Activated CD4-positive, alpha-beta T cell treated with anti-CD3 and anti-CD28 coated beads for 24 hours (primary cell): ENCODE data around the gene KCNA3.
A peak's percentile ranks its signal among the peaks of the same experiment; 100 is the strongest.

Source experiments
- DNase-seq, 2 donors: peaks; one replicate each; pipeline ENCODE4 v3.0.0-alpha.2; 2020; ENCODE audit warnings: low read depth in 2 of 2

Gene KCNA3

DNA sequence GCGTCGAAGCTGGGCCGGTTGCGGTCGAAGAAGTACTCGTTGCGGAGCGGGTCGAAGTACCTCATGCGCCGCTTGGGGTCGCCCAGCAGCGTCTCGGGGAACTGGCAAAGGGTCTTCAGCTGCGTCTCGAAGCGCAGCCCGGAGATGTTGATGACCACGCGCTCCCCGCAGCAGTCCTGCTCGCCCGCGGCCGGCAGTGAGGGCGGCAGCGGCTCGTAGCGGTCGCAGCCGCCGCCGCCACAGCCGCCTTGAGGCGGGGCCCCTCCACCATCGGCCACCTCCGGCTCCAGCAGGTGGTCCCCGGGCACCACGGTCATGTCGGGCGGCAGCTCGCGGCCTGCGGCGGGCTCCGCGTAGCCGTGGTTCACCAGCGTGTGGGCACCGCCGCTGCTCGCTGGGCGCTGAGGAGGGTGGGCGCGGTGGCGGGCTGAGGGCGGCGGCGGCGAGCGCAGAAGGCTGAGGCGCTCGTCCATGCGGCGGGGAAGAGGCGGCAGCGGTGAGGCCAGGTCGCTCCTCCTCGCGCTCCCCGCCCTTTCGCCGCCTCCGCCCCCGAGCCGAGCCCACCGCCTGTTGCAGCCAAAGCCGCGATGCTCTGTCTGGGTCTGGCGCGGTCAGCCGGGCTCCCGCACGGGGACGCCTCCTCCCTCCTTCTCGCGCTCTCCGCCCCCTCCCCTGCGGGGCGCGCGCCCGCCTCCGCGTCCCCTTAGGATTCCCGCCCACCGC, at the start of gene KCNA3:
Gene KCNA3 (minus strand): TSS at position 604 of the 723 bp plus-strand sequence. CDS start 131 bp downstream, at position 473.
- DNase-seq = peak; percentile 38 to 43

DNA sequence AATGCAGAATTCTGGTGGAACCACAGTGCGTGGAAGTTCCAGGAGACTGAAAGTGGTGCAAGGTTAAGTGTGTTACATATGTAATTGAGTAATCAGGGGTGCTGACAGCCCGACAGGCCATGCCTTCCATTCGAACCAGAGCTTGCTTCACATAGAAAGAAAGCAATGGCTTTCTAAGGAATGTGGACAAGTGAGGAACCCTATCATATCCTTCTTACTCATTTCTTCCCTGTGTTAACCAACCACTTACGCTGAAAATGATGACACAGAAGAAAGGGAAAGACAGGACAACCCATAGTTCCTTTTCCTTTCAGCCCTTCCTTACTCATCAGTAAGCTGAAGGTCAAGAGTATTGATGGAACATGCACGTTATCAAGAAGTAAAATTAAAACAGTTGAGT, 48.1 kb upstream of the KCNA3 start:
- DNase-seq = no peak

DNA sequence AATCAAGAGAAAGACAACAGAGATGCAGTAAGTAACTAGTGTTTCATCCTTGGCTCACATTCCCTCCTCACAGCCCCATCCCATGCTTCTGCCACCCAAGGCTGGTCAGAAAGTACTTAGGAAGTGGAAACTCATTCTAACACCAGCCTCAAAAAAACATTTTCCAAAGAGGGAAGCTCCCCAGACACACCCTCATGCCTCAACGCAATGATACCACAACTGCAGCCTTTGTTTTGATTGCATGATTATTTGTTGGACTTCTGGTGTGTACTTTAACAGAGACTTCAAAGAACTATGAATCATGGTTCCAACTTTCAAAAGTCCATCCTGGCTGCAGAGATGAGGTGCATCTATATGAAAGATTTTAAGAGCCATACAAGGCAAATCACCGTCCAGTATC, 45.2 kb upstream of the KCNA3 start:
- no peak for DNase-seq

DNA sequence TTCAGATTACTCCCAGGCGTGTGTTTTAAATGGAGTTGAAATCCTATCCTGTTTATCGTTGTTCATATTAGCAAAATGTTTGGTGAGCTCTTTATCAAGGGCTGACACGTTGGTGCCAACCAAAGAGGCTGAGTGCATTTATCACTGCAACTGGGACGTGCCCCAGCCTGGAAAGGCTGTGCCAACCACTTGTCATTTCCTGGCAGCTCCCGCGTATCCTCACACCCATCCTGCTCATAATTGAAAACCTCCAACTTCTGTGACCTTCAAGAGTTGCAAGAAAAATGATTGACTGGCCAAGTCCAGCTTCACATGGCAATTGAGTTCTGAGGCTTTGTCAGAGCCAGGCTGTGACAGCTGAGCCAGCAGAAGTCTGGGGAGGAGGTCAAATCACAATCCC, 43.7 kb upstream of the KCNA3 start:
- DNase-seq = no peak

DNA sequence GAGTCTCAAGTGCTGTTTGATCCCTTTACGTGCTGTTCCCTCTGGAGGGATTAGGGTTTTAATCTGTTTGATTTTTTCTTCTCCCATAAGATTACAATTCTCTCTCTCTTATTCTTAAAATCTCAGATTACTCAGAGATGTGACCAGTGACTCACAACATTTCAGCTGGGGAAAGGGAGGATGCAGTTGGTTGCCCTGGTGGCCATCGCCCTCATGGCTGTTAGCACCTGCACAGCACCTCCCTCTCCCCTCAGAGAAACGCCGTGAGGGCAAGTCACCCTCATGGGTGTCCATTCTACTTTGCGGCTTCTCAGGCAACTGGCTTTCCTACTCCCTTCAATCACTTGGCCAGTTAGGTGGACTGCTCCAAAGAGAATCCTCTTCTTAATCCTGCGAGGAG, 42.4 kb upstream of the KCNA3 start:
- no peak for DNase-seq

DNA sequence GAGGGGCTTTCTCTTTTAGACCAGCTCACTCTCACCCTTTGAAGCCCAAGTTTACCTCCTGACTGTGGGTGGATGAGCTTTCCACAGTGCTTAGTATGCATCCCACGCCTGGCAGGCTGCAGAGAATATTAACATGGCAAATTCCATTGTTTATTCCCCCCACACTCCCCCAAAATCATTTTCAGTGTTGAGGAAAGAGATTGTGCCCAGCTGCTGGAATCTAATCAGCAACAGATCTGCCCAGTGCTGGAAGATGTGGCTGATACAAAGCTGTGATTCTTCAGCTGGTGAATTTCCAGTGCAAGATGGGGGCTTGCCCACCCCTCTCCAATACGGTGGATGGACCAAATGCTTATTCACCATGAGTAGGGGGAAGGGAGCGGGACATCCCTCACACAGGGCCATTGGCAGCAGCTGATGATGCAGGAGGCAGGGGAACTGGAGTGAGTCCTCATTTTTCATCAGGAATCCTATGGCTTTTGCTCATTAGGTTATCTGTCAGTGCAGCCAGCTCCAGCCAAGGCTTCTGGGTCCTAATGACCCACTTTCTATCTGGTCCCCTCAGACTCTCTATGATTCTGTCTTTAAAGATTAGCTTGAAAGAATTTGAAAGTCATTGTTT, 39.7 kb upstream of the KCNA3 start:
- no peak for DNase-seq

DNA sequence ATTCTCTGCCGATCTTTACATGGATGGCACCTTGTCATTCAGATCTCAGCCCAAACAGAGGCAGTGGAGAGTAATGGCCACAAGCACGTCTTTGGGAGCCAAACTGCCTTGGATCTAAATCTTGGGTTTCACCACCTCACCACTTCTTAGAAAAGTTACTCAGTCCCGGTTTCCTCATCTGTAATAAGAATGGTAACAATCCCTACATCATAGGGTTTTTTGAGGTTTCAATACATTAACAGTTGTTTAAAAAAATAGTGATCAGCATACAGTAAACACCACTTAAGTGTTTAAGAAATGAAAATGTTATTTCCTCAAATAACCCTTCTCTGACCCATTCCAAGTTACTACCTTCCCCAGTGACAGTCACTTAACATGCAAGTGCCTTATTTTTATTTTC, 38.5 kb upstream of the KCNA3 start:
- no peak for DNase-seq

DNA sequence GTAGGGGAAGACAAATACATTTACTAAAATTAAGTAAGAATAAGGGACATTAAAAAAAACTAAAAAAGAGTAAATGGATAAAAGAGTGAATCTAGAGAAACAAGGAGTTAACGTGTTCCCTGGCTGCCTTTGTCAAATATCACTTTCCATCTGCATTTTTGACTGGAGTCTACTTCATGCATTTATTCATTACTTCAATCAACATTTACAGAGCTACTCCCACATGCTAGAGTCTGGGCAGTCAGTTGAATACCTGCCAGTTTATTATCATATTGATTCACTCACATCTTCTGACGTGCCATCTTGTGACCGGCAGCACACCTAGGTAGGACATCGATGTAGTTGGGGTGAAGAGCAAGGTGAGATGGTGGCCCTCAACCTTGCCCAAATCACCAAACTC, 35.6 kb upstream of the KCNA3 start:
- DNase-seq = no peak

DNA sequence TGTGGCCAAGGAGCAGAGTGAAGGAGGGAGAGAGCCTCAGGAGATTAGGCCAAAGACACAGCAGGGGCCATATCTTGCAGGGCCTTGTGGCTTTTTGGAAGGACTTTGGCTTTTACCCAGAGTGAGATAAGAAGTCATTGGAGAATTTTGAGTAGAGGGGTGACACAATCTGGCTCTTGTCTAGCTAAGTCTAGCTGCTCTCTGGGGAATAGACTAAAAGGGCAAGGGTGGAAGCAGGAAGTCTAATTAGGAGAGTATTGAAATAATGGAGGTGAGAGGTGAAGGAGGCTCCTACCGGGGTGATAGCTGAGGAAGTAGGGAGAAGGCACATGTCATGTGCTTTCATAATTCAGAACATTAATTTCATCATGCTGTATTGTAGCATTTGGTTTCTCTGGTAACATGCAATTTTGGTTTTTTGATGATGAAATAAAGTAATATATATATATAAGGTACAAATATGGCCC, 34.3 kb upstream of the KCNA3 start:
- DNase-seq = no peak

DNA sequence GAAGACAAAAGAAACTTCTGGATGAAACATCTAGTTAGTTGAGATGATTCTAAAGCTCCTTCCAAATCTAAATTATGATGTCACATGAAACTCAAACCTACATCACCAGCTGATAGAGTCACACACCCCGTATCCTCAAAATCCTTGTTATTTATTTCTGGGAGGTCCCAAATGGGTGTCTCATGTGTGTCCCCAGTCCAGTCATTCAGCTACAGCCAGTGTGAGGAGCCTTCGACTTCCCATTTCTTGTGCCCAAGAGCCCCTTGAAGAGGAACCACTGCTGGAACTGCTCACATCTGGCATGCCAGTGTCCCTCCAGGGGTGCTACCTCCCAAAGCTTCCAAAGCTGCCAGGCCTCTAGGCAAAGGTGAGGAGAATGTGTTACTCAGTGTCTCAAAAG, 32.5 kb upstream of the KCNA3 start:
- DNase-seq = no peak

DNA sequence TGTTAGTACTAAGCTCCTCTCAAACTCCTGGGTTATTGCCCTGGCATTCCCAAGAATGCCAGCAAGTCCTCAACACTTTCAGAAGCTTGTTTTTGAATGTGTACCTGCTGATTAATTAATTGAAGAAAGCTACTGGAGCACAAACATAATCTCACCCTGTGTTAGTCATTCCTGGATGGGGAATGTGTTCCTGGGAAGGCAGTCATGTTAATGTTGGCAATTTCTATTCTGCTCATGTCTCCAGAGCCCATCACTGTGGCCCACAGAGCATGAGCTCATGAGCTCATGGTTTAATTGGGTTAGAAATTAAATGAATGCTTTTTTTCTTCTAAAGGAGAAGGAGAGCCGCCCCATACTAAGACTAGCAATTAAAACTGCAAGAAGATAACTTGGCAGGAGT, 31.9 kb upstream of the KCNA3 start:
- no peak for DNase-seq

DNA sequence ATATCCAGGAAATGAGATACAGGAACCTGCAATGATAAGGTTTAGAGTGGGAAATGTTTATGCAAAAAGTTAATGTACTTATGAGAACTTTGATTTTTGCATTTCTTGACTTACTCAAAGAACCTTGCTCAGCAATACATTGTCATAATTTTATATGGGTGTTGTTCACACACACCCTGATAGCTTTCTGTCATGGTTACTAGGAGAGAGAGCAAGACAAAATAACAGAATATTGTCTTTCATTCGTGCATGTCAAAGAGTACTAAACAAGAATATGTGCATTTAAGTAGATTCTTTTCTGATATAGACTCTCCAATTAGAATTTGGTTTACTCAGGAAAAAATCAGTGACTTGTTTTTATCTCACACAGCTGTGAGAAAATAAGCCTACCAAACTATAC, 27.5 kb upstream of the KCNA3 start:
- no peak for DNase-seq

DNA sequence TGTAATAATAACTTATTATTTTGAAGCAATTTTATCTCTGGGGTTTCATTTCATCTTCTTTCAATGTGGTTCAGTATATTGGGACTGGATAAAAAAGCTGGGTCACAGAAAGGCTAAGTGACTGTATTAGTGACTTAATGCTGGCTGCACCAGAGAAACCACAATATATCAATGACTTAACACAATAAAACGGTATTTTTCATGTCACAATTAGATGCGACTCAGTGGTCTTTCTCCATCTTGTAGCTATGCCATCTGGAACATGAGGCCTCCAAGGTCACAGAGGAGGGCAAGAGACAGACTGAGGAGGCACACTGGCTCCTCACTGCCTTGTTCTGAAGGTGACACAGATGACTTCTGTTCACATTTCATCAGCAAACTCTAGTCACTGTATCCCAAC, 26.0 kb upstream of the KCNA3 start:
- DNase-seq = no peak

DNA sequence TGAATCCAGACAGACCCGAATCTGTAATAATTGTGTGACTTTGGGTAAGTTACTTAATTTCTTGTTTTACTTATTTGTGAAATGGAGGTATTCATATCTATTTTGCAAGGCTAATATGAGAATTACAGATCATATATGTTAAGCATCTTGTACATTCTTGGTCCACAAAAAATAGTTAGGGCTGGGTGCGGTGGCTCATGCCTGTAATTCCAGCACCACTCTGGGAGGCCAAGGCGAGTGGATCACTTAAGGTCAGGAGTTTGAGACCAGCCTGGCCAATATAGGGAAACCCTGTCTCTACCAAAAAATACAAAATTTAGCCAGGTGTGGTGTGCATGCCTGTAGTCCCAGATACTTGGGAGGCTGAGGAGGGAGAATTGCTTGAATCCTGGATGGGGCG, 22.9 kb upstream of the KCNA3 start:
- no peak for DNase-seq

DNA sequence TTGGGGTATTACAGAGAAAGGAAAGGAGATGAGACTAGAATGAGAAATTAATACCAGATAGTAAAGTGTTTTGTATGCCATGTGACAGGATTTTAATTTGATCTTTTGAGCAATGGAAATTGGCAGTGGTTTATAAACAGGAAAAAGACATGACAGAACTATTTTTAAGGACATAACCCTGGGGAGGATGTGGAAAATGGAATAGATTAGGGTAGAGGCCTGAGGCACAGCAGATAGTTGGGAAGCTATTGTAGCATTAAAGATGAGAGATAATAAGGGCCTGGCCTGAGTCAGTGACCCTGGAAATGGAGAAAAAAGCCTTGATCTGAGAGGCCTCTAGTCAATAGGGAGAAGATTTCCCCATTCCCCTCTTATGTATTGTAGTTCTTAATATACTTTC, 22.1 kb upstream of the KCNA3 start:
- DNase-seq = no peak

DNA sequence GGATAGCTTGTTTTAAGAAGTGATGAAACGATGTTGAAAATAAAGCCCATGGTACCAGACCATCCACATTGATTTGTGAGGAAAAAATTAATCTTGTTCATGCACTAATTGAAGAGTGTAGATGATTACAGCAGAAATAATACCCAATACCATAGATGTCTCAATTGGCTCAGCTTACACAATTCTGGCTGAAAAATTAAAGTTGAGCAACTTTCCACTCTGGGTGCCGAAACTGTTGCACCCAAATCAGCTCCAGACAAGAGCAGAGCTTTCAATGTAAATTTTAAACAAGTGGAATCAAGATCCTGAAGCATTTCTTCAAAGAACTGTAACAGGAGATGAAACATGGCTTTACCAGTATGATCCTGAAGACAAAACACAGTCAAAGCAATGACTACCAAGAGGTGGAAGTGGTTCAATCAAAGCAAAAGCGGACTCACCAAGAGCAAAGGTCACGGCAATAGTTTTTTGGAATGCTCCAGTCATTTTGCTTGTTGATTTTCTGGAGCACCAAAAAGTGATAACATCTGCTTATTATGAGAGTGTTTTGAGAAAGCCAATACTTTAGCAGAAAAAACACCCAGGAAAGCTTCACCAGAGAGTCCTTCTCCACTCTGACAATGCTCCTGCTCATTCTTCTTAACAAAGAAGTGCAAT, 16.1 kb upstream of the KCNA3 start:
- DNase-seq = no peak

DNA sequence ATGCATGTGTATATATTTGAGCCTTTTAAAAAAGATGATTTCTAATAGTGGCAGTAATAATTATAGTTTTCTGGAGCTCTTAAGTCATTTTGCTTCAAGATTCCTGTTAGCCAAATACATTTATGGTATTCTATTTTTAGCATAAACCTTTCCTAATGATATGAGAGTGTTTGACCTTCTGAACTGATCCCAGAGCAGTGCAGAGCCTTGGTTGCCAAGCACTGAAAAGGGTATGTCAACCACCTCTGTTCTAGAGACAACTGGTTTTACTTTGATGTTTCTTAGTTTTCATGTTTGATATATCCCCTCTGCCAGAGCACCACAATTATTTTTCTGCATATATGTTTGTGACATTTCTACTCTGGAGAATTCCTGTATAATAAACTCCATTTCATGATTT, 15.1 kb upstream of the KCNA3 start:
- DNase-seq = no peak

DNA sequence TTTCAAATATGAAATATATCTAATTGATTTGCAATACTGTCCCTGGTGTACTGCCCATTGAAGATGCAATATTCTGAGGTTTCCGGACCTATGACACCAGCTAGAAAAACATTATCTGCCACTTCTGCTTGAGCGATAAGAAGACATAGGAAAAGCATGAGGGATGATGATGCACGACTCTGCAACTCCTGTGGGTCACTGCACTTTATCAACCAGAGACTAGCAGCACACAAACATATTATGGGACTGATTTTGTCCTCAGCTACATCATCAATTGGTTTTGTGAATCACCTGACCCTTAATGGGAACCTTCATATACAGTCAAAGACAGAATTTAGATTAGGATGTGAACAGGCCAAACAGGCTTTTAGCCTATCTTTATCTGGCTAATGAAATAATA, 13.8 kb upstream of the KCNA3 start:
- no peak for DNase-seq

DNA sequence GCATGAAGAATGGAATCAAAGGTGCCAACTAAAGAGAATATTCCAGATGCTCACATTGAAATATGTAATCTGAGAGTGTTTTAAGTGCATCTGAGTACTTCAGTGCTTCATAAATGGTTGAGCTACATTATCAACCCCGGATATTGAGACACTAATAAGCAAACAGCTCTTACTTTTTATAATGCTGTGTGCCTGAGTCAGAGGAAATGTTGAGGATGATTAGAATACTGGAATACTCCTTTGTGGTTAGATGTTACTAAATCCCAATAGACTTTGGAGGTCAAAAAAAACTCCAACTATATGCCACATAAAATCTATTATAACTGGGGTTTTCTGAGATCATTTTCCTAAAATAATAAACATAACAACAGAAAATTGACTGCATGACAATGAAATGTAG, 12.5 kb upstream of the KCNA3 start:
- no peak for DNase-seq

DNA sequence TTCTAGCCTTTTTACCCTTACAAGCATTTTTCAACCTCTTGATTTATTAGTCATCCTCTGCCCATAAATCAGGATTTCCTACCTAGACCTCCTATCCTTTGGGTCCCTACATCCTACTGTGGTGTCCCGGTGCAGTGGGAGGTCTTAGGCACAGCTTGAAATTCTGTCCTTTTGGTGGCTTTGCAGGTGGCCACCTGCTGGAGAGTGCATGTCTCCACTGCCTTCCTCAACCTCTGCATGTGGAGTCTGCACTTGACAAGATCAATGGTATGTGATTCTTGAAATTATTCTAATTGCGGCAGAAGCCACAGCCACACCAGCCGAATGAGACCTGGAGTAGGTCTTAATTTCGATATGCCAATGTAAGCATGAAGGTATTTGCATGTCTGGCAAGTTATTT, 11.4 kb upstream of the KCNA3 start:
- DNase-seq = no peak

DNA sequence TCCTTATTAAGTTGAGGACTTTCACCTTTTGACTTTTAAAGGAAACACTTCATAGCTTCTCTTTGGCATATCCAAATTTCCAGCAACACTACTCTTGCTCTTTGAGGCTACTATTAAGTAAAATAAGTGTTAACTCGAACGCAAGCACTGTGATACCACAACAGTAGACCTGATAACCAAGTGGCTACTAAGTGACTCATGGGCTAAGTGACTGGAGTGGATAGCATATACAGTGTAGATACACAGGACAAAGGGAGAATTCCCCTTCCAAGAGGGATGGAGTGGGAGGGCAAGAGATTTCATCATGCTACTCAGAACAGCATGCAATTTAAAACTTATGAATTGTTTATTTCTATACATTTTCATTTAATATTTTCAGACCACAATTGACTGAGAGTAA, 9.8 kb upstream of the KCNA3 start:
- no peak for DNase-seq

DNA sequence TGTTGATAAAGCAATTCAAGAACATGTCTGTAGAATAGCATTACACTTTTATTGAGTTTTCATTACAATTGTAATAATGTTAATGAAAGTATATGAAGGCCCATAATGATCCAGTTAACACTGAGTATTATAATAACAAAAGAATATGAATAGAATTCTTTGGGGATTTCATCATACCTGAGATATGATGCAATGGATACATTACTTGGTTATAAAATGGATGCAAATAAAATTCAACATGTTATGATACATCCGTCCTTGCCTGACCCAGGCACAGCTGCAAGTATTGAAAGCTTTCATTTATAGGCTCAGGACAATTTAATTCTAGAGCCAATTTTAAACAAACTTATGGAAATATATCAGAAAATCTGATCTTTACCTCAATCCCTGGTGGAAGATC, 8.2 kb upstream of the KCNA3 start:
- DNase-seq = no peak

DNA sequence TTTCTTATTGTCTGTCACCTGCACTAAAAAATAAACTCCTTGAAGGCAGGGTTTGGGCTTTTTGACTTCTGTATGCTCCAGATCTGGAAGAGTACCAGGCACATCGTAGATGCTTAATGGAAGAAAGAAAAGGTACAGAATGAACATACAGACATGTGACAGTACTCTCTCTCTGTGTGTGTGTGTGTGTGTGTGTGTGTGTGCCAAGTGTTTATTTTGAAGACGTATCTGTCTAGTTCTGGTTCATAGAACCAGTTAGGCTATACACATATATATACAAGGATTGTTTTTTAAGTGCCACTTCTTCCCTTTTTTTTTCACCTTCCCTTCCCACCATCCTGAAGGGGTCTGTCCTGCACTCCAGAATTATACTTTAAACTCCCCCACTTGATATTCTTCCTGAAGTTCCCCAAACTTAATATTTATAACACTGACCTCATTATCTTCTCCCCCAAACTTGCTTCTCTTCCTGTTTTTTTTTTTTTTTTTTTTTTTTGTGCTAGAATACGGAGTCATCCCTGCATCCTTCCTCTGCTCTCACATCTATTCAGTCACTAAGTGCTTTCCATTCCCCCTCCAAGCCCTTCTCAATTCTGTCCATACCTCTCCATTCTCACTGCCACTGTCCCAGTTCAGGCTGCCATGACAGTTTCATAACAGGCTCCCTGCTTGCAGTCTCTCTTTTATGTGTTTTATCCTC, 5.4 kb upstream of the KCNA3 start:
- DNase-seq = no peak
